SK-N-SH (cell line): Measurements from ENCODE around the gene RNF214. TPM values are rescaled to one million over a fixed set of nuclear protein-coding genes. Genes with fewer than 3 reads are reported as not detected.
A peak's percentile ranks its signal among the peaks of the same experiment; 100 is the strongest.

Experiments
- CTCF ChIA-PET: fragments of 300-600, 350-600 bp; formaldehyde crosslinking; extraction: SDS; loops from one replicate; lab custom pipeline; 2021; lab: Yijun Ruan, JAX
- POLR2A ChIA-PET: fragments of 350-600 bp; sonication (Branson Sonifier 250); formaldehyde crosslinking; extraction: SDS; loops from one replicate; lab custom pipeline; 2020; ENCODE audit warnings: antibody characterized with exemption, inconsistent platforms; lab: Yijun Ruan, JAX
- DNase-seq: peaks from one replicate; pipeline ENCODE4 v3.0.0; 2012
- H2AFZ ChIP-seq: fragments of 200-600 bp; sonication (generic); 2 replicates; pipeline ENCODE4 v1.8.1; 2016; ENCODE audit warnings: antibody characterized with exemption, mild to moderate bottlenecking, low read depth
- H3F3A ChIP-seq: fragments of 200-600 bp; sonication (generic); replicated peaks from 2 replicates; pipeline ENCODE3; 2016; ENCODE audit warnings: antibody characterized with exemption, mild to moderate bottlenecking; ENCODE audit not compliant: insufficient read depth
- H3K27ac ChIP-seq, 2 experiments: fragments of 200-500 bp in 1 of 2; fragments of 200-600 bp in 1 of 2; sonication (Bioruptor generic) in 1 of 2; sonication (generic), shearing (Covaris generic) in 1 of 2; 2 replicates each; pipeline versions ENCODE4 v1.5.1 to v1.6.1; 2014 to 2016; ENCODE audit warnings: low read depth in 2 of 2, inconsistent platforms in 1 of 2, low read length in 1 of 2, mild to moderate bottlenecking in 1 of 2, mixed read lengths in 1 of 2
- H3K27me3 ChIP-seq: fragments of 200-600 bp; sonication (generic), shearing (Covaris generic); 2 replicates; pipeline ENCODE4 v1.6.1; 2016; ENCODE audit warnings: mixed run types; ENCODE audit not compliant: insufficient read depth
- H3K36me3 ChIP-seq, 2 experiments: fragments of 200-500 bp in 1 of 2; fragments of 200-600 bp in 1 of 2; sonication (Bioruptor generic) in 1 of 2; sonication (generic) in 1 of 2; replicated peaks in 1 of 2; 2 replicates each; pipeline versions ENCODE3 to v1.5.1; 2014 to 2016; ENCODE audit warnings: low read length in 1 of 2, mild to moderate bottlenecking in 1 of 2; ENCODE audit not compliant: insufficient read depth in 2 of 2, control insufficient read depth in 1 of 2
- H3K4me1 ChIP-seq, 2 experiments: fragments of 200-500 bp in 1 of 2; fragments of 200-600 bp in 1 of 2; sonication (Bioruptor generic) in 1 of 2; sonication (generic), shearing (Covaris generic) in 1 of 2; 2 replicates each; pipeline versions ENCODE4 v1.5.1 to v1.6.1; 2014 to 2016; ENCODE audit warnings: low read depth in 1 of 2, low read length in 1 of 2, mixed run types in 1 of 2; ENCODE audit not compliant: insufficient read depth in 2 of 2, control insufficient read depth in 1 of 2
- H3K4me2 ChIP-seq: fragments of 200-600 bp; sonication (generic), shearing (Covaris generic); 2 replicates; pipeline ENCODE4 v1.6.1; 2017; ENCODE audit warnings: mixed run types
- H3K4me3 ChIP-seq, 2 experiments: fragments of 200-500 bp in 1 of 2; fragments of 200-600 bp in 1 of 2; sonication (Bioruptor generic) in 1 of 2; sonication (generic), shearing (Covaris generic) in 1 of 2; 2 replicates each; pipeline versions ENCODE4 v1.5.1 to v1.8.1; 2014 to 2016; ENCODE audit warnings: low read depth in 2 of 2, inconsistent platforms in 1 of 2, low read length in 1 of 2, mild to moderate bottlenecking in 1 of 2, mixed read lengths in 1 of 2, moderate library complexity in 1 of 2
- H3K79me2 ChIP-seq: fragments of 200-600 bp; sonication (generic); 2 replicates; pipeline ENCODE4 v1.8.1; 2017; ENCODE audit warnings: mild to moderate bottlenecking; ENCODE audit not compliant: insufficient read depth
- H3K9ac ChIP-seq: fragments of 200-600 bp; sonication (generic); 2 replicates; pipeline ENCODE4 v1.6.1; 2017; ENCODE audit warnings: mixed run types
- H3K9me2 ChIP-seq: fragments of 200-600 bp; sonication (generic); 2 replicates; pipeline ENCODE4 v1.6.1; 2017; ENCODE audit warnings: mixed run types
- H3K9me3 ChIP-seq: fragments of 200-600 bp; sonication (generic); 2 replicates; pipeline ENCODE4 v1.6.1; 2017; ENCODE audit warnings: mixed run types, mild to moderate bottlenecking, moderate library complexity
- H4K20me1 ChIP-seq: fragments of 200-600 bp; sonication (generic); 2 replicates; pipeline ENCODE4 v1.6.1; 2017; ENCODE audit warnings: mild to moderate bottlenecking, mixed run types; ENCODE audit not compliant: insufficient read depth
- EP300 ChIP-seq, 2 experiments: IDR thresholded peaks; 2 replicates each; pipeline versions ENCODE4 v1.4.0 to v1.6.1; 2012; ENCODE audit warnings: borderline replicate concordance in 1 of 2, low read depth in 1 of 2, low read length in 1 of 2
- FOXJ3 ChIP-seq: sonication (generic); formaldehyde crosslinking; IDR thresholded peaks from 2 replicates; pipeline ENCODE4 v1.5.1; 2020; ENCODE audit warnings: mild to moderate bottlenecking, missing genetic modification reagents
- MXI1 ChIP-seq: IDR thresholded peaks from 2 replicates; pipeline ENCODE4 v1.6.1; 2012; ENCODE audit warnings: mild to moderate bottlenecking, low read depth, low read length, improper control_type of control experiment
- RAD21 ChIP-seq: IDR thresholded peaks from 2 replicates; pipeline ENCODE4 v1.6.1; 2012; ENCODE audit warnings: mild to moderate bottlenecking, low read length
- TEAD4 ChIP-seq: IDR thresholded peaks from 2 replicates; pipeline ENCODE4 v1.4.0; 2012; ENCODE audit warnings: mild to moderate bottlenecking, borderline replicate concordance; ENCODE audit not compliant: insufficient read depth
- YY1 ChIP-seq: IDR thresholded peaks from 2 replicates; pipeline ENCODE4 v1.4.0; 2012; ENCODE audit warnings: low read depth, mild to moderate bottlenecking
- WGBS: methylation state at CpG from one replicate; pipeline ENCODE4 v1.1.6; 2017; ENCODE audit warnings: low lambda C conversion rate; 5-methylcytosine and 5-hydroxymethylcytosine counted together
- polyA plus RNA-seq, 3 experiments: library from polyadenylated mRNA; depleted of rRNA; stranded (reverse); fragments of >200 nt; gene quantifications; 2 replicates each; pipeline ENCODE4 v1.2.3, GENCODE V29; 2012
- TF ChIP-seq, protein P1 (sequence below): IDR thresholded peaks from 2 replicates; pipeline ENCODE4 v1.4.0; 2012; ENCODE audit warnings: low read depth, borderline replicate concordance
- TF ChIP-seq, protein P2 (sequence below): IDR thresholded peaks from 2 replicates; pipeline ENCODE4; 2012
- TF ChIP-seq, protein P3 (sequence below): fragments of 200-600 bp; sonication (generic); IDR thresholded peaks from 2 replicates; pipeline ENCODE4 v1.6.1; 2017; ENCODE audit warnings: antibody characterized with exemption, mild to moderate bottlenecking, moderate library complexity
- TF ChIP-seq, protein P4 (sequence below): IDR thresholded peaks from 2 replicates; pipeline ENCODE4 v1.6.1; 2012; ENCODE audit warnings: mild to moderate bottlenecking, low read depth, low read length, moderate library complexity

RNF214 gene
- polyA plus RNA-seq, 1 of the 3 experiments (the other 2 are of a cell fraction), result 15.4 TPM

DNA sequence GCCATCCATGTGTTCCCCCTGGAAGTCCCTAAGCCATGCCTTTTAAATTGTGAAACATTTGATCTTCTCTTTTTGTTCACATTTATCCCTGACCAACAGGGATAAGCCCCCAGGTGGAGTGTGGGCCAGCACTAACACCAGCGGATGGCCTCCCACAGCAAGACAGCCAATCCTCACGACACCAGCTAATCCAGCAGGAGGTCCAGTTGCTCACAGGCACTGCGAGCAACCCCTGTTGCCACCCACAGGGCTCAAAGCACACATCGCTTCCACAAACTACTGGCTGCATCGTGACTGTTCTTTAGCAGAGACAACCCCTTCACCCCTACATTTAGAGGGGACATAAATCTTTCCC is 2.6 kb upstream of the RNF214 start:
- no peak overlapping the region for H2AFZ ChIP-seq
- no peaks in the 10 kb centered on the region for H3K9me2 ChIP-seq
- no peak overlapping the region for H3K27ac ChIP-seq
- WGBS, result 97% methylated on average over 3 of the region's 5 CpGs
- peak overlapping the region; percentile 96; the same call in 1 of the 2 replicates for H3K4me2 ChIP-seq
- no peaks in the 10 kb centered on the region for H3K9me3 ChIP-seq
- H3F3A ChIP-seq, result peaks cover 15% of the 10 kb centered on the region
- no peak for DNase-seq
- peaks cover 3% of the 10 kb centered on the region; the same call in 1 of the 2 replicates for H4K20me1 ChIP-seq
- peaks cover 12 to 48% of the 10 kb centered on the region in 2 experiments for H3K36me3 ChIP-seq
- TF ChIP-seq EP300 (IDR thresholded peaks at IDR 0.05; ENCODE audit: borderline replicate concordance in 1 of 2, low read depth in 1 of 2, low read length in 1 of 2), result no peak
- no peak for TF ChIP-seq MXI1
- TF ChIP-seq YY1, result no peak
- ChIA-PET POLR2A (interaction anchor here (0.8 kb wide), 1 partner anchor 9 kb away, joined by 3 read pairs; no protein-coding TSS in a partner anchor), CTCF (interaction anchor here (0.8 to 2.0 kb wide), 2 partner anchors 350 to 439 kb away, joined by 3 to 9 read pairs; partner anchors contain the start of gene APOA5)
- peaks cover 52% of the 10 kb centered on the region for H3K79me2 ChIP-seq
- H3K27me3 ChIP-seq, result no peaks in the 10 kb centered on the region
- H3K4me3 ChIP-seq, result no peak overlapping the region
- H3K4me1 ChIP-seq, result peaks cover 9 to 22% of the 10 kb centered on the region in 2 experiments; a peak in 3 of 4 replicates
- H3K9ac ChIP-seq, result no peak overlapping the region

DNA sequence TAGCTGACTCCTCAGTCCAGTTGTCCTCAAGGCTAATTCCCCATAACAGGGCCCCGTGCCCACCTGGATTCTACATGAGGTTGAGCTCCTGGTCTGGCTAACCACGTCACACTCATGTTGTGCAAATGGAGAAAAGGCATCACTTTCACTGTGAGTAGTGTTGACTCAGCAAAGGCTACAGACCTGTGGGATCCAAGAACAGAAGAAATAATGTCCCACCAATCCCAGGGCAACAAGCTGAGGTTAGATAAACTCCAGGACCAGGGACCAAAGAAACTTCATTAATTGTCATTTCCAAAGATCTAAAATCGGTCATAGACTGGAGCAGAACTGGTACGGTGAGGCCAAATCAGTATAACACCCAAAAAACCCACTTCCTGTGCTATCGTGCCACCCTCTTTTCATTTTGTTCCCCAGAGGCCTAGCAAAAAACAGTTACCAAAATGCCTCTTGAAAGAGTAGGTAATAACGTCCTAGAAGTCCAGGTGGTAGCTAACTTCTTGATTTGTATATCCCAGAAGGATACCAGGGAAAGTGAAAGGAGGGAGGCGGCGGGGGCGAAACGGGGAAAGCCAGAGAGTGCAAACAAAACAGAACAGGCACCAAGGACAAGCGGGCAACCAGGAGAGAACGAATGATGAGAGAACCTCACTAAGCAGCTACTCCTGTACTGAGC is 2.0 kb upstream of the RNF214 start:
- POLR2A ChIA-PET, result interaction anchor here (0.8 kb wide), 1 partner anchor 9 kb away, joined by 3 read pairs; no protein-coding TSS in a partner anchor
- CTCF ChIA-PET, result interaction anchor here (2.0 to 2.6 kb wide), 2 partner anchors 124 to 439 kb away, joined by 8 to 9 read pairs; partner anchors contain the start of gene APOA5

More for the DNA sequence above, 2.0 kb upstream of the RNF214 start:
- Histone ChIP-seq H4K20me1 (peaks cover 3% of the 10 kb centered on the region; the same call in 1 of the 2 replicates), H3F3A (peaks cover 15% of the 10 kb centered on the region), H3K79me2 (peaks cover 55% of the 10 kb centered on the region), H3K4me1 (peaks cover 9 to 22% of the 10 kb centered on the region in 2 experiments; a peak in 3 of 4 replicates), H3K27ac (no peak overlapping the region), H3K27me3 (no peaks in the 10 kb centered on the region), H3K9ac (peak overlapping the region; percentile 87; the same call in 1 of the 2 replicates), H3K4me2 (peak overlapping the region; percentile 96)
- 60% methylated on average over 12 of the region's 12 CpGs for WGBS
- DNase-seq, result no peak
- no peak for TF ChIP-seq TEAD4
- TF ChIP-seq, protein P1, sequence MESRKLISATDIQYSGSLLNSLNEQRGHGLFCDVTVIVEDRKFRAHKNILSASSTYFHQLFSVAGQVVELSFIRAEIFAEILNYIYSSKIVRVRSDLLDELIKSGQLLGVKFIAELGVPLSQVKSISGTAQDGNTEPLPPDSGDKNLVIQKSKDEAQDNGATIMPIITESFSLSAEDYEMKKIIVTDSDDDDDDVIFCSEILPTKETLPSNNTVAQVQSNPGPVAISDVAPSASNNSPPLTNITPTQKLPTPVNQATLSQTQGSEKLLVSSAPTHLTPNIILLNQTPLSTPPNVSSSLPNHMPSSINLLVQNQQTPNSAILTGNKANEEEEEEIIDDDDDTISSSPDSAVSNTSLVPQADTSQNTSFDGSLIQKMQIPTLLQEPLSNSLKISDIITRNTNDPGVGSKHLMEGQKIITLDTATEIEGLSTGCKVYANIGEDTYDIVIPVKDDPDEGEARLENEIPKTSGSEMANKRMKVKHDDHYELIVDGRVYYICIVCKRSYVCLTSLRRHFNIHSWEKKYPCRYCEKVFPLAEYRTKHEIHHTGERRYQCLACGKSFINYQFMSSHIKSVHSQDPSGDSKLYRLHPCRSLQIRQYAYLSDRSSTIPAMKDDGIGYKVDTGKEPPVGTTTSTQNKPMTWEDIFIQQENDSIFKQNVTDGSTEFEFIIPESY, result no peak
- TF ChIP-seq, protein P2, sequence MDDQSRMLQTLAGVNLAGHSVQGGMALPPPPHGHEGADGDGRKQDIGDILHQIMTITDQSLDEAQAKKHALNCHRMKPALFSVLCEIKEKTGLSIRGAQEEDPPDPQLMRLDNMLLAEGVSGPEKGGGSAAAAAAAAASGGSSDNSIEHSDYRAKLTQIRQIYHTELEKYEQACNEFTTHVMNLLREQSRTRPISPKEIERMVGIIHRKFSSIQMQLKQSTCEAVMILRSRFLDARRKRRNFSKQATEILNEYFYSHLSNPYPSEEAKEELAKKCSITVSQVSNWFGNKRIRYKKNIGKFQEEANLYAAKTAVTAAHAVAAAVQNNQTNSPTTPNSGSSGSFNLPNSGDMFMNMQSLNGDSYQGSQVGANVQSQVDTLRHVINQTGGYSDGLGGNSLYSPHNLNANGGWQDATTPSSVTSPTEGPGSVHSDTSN, result no peak
- TF ChIP-seq, protein P3, sequence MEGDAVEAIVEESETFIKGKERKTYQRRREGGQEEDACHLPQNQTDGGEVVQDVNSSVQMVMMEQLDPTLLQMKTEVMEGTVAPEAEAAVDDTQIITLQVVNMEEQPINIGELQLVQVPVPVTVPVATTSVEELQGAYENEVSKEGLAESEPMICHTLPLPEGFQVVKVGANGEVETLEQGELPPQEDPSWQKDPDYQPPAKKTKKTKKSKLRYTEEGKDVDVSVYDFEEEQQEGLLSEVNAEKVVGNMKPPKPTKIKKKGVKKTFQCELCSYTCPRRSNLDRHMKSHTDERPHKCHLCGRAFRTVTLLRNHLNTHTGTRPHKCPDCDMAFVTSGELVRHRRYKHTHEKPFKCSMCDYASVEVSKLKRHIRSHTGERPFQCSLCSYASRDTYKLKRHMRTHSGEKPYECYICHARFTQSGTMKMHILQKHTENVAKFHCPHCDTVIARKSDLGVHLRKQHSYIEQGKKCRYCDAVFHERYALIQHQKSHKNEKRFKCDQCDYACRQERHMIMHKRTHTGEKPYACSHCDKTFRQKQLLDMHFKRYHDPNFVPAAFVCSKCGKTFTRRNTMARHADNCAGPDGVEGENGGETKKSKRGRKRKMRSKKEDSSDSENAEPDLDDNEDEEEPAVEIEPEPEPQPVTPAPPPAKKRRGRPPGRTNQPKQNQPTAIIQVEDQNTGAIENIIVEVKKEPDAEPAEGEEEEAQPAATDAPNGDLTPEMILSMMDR, result no peak
- no peak for TF ChIP-seq FOXJ3
- no peak for TF ChIP-seq RAD21
- no peak for TF ChIP-seq MXI1
- TF ChIP-seq, protein P4, sequence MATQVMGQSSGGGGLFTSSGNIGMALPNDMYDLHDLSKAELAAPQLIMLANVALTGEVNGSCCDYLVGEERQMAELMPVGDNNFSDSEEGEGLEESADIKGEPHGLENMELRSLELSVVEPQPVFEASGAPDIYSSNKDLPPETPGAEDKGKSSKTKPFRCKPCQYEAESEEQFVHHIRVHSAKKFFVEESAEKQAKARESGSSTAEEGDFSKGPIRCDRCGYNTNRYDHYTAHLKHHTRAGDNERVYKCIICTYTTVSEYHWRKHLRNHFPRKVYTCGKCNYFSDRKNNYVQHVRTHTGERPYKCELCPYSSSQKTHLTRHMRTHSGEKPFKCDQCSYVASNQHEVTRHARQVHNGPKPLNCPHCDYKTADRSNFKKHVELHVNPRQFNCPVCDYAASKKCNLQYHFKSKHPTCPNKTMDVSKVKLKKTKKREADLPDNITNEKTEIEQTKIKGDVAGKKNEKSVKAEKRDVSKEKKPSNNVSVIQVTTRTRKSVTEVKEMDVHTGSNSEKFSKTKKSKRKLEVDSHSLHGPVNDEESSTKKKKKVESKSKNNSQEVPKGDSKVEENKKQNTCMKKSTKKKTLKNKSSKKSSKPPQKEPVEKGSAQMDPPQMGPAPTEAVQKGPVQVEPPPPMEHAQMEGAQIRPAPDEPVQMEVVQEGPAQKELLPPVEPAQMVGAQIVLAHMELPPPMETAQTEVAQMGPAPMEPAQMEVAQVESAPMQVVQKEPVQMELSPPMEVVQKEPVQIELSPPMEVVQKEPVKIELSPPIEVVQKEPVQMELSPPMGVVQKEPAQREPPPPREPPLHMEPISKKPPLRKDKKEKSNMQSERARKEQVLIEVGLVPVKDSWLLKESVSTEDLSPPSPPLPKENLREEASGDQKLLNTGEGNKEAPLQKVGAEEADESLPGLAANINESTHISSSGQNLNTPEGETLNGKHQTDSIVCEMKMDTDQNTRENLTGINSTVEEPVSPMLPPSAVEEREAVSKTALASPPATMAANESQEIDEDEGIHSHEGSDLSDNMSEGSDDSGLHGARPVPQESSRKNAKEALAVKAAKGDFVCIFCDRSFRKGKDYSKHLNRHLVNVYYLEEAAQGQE, result no peak
- TF ChIP-seq, all 33 proteins: peak for 0
- no peak overlapping the region for H2AFZ ChIP-seq
- no peaks in the 10 kb centered on the region for H3K9me2 ChIP-seq
- H3K9me3 ChIP-seq, result no peaks in the 10 kb centered on the region
- H3K4me3 ChIP-seq, result peak overlapping the region; percentile 78 to 99; a peak in 2 of 4 replicates
- H3K36me3 ChIP-seq, result peaks cover 10 to 45% of the 10 kb centered on the region in 2 experiments
